Panc1 (cell line): ENCODE measurements around the gene PAFAH1B1.
"Not testable (repeated sequence)": the region's sequence is repeated elsewhere in the genome, so short reads cannot be mapped to it uniquely, and the experiment has no call there.

Experiments used
- SIN3A ChIP-seq: IDR thresholded peaks from 2 replicates; pipeline ENCODE4 v1.6.1; 2012; ENCODE audit warnings: low read depth, mild to moderate bottlenecking, low read length, moderate library complexity, borderline replicate concordance; ENCODE audit not compliant: insufficient read depth
- TCF7L2 ChIP-seq: IDR thresholded peaks from 2 replicates; pipeline ENCODE4 v1.6.1; 2011; ENCODE audit warnings: mild to moderate bottlenecking, low read depth, low read length, inconsistent platforms
- TF ChIP-seq, protein P1 (sequence below): fragments of 450-650 bp; IDR thresholded peaks from 2 replicates; pipeline ENCODE4 v1.5.1; 2017; ENCODE audit warnings: mild to moderate bottlenecking

DNA sequence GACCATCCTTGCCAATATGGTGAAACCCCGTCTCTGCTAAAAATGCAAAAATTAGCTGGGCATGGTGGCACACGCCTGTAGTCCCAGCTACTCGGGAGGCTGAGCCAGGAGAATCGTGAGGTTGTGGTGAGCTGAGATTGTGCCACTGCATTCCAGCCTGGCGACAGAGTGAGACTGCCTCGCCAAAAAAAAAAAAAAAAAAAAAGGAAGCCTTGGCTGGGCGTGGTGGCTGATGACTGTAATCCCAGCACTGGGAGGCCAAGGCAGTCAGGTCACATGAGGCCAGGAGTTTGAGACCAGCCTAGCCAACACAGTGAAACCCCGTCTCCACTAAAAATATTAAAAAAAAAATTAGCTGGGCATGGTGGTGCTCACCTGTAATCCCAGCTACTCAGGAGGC, 65.9 kb downstream of the PAFAH1B1 start:
- TF ChIP-seq, protein P1, sequence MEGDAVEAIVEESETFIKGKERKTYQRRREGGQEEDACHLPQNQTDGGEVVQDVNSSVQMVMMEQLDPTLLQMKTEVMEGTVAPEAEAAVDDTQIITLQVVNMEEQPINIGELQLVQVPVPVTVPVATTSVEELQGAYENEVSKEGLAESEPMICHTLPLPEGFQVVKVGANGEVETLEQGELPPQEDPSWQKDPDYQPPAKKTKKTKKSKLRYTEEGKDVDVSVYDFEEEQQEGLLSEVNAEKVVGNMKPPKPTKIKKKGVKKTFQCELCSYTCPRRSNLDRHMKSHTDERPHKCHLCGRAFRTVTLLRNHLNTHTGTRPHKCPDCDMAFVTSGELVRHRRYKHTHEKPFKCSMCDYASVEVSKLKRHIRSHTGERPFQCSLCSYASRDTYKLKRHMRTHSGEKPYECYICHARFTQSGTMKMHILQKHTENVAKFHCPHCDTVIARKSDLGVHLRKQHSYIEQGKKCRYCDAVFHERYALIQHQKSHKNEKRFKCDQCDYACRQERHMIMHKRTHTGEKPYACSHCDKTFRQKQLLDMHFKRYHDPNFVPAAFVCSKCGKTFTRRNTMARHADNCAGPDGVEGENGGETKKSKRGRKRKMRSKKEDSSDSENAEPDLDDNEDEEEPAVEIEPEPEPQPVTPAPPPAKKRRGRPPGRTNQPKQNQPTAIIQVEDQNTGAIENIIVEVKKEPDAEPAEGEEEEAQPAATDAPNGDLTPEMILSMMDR: not testable (repeated sequence)
- not testable (repeated sequence) for TF ChIP-seq TCF7L2, SIN3A
